ENCODE data around the gene SFXN3.

Gene SFXN3

DNA sequence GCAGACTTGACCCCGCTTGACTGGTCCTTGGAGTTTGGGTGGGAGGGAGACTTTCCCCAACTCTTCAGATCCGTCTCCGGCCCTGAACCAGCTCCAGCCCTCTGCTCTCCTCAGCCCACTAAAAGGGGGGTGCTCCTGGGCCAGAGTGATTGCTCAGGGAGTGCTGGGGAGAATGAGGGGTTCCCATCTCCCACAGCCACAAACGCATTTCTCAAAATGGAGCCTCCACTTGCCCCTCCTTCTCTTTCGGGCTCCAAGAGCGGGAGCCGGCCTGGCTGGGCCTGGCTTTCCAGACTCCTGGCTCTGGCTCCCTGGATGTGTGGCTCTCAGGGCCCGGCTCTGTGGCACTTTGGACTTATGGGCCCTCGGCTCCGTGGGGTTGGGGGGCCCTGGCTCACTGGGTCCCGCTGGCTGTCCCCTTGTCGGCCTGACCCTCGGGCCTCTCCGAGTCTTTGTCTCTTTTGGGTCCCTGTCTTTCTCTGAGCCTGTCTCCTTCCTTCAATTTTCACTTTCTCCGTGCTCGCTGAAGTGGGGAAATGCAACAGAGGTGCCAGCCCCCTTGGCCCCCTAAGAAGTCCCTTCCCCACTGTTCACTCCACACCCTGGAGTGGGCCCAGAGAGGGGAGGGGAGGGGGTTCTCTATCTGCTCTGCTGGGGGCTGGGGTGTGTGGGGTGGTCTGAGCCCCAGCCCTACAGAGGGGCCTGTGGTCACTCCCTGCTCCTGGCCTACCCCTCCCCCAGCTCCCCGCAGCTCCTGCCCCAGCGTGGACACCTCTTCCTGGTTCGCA lies 30.7 kb upstream of the SFXN3 start:
- DNase-seq: no peak

DNA sequence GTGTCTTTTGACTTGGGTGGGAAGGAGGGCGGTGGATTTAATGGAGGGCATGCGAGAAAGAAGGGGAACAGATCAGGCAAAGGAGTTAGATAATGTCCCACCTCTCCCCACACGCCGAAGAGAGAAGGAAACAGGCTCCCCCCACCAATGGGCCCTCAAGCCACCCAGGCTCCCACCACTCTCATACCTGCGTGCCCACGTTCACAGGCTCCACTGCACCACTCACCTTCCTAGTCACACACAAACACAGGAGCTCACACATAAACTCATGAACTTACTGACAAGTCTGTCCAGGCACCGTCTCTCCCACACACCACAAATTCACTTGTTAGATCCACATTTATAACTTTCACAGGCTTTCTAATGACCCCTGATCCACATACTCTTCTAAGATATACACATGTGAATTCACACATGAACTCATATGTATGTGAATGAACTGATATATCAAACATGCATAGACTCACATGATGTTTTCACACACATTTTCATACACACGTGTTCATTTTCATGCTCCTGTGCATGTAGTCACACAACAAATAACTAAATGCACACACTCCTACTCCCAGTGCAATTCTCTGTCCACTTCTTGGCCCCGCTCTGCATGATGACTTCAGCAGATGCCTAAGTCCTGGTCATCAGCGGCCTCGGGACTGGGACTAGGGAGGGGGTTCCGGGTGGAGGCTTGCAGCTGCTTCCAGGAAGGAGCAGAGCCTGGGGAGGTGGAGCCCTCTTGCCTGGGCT lies 29.9 kb upstream of the SFXN3 start:
- DNase-seq: no peak

DNA sequence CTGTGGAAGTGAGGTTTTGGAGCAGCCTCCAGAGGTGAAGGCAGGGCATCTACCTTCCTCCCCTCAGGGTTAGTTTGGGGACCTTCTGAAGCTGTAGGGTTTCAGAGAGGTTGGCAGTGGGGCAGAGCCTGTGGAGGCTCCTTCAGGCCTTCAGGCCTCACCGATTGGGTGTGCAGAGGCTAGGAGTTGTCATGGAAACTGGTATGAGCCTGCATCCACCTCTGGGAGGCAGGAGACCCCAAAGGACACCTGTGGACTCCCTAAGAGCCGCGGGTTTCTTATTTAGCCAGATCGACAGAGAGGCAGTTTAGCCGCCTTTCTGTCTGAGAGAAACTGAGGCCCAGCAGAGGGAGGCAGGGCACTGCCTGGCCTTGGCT lies 29.4 kb upstream of the SFXN3 start:
- no peak for DNase-seq

DNA sequence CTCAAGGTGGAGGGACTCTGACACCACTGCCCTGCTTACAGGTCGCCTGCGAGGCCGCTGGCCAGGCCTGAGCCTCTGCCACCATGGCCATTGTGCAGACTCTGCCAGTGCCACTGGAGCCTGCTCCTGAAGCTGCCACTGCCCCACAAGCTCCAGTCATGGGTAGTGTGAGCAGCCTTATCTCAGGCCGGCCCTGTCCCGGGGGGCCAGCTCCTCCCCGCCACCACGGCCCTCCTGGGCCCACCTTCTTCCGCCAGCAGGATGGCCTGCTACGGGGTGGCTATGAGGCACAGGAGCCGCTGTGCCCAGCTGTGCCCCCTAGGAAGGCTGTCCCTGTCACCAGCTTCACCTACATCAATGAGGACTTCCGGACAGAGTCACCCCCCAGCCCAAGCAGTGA lies 28.6 kb upstream of the SFXN3 start:
- DNase-seq: no peak

DNA sequence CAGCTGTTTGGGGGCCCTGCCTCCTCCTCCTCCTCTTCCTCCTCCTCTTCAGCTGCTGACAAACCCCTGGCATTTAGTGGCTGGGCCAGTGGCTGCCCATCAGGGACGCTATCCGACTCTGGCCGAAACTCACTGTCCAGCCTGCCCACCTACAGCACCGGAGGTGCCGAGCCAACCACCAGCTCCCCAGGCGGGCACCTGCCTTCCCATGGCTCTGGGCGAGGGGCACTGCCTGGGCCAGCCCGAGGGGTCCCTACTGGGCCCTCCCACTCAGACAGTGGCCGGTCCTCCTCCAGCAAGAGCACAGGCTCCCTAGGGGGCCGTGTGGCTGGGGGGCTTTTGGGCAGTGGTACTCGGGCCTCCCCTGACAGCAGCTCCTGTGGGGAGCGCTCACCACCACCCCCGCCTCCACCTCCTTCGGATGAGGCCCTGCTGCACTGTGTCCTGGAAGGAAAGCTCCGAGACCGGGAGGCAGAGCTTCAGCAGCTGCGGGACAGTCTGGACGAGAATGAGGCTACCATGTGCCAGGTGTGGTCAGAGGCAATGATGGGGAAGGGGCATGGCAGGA lies 27.3 kb upstream of the SFXN3 start:
- DNase-seq: no peak

DNA sequence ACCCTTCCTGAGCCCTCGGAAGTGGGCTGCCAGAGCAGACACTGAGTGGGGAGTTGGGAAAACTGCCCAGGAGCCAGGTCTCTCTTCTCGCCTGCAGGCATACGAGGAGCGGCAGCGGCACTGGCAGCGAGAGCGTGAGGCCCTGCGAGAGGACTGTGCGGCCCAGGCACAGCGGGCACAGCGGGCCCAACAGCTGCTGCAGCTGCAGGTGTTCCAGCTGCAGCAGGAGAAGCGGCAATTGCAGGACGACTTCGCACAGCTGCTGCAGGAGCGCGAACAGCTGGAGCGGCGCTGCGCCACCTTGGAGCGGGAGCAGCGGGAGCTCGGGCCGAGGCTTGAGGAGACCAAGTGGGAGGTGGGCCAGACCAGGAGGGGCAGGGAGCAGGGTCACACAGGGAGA lies 25.7 kb upstream of the SFXN3 start:
- no peak for DNase-seq

DNA sequence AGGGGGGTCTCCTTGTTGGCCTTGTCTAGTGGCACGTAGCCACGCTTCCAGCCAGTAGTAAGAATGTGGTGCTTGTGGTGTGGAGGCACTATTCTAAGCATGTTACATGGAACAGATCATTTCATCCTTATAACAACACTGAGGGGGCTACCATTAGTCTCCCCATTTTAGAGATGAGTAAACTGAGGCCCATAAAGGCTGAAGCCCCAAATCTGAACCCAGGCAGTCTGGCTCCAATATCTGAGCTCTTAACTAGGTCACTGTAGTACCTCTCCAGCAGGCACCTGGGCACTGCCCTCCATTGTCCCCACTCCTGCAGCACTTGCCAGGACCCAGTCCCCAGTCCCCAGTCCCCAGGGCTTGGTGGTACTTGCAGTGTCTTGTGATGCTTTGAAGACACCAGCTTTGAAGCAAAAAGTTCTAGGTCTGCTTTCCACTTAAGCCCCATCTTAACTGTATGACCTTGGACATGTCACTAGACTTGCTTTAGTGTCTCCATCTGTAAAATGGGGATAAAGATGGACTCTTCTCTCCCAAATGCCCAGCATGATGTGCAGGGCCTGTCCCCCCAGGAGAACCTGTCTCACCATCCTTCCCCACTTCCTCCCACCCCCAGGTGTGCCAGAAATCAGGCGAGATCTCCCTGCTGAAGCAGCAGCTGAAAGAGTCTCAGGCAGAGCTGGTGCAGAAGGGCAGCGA lies 25.0 kb upstream of the SFXN3 start:
- no peak for DNase-seq

DNA sequence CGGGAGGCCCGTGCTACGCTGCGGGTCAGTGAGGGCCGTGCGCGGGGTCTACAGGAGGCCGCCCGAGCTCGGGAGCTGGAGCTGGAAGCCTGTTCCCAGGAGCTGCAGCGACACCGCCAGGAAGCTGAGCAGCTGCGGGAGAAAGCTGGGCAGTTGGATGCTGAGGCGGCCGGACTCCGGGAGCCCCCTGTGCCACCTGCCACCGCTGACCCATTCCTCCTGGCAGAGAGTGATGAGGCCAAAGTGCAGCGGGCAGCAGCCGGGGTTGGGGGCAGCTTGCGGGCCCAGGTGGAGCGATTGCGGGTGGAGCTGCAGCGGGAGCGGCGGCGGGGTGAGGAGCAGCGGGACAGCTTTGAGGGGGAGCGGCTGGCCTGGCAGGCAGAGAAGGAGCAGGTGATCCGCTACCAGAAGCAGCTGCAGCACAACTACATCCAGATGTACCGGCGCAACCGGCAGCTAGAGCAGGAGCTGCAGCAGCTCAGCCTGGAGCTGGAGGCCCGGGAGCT lies 24.4 kb upstream of the SFXN3 start:
- DNase-seq: no peak

DNA sequence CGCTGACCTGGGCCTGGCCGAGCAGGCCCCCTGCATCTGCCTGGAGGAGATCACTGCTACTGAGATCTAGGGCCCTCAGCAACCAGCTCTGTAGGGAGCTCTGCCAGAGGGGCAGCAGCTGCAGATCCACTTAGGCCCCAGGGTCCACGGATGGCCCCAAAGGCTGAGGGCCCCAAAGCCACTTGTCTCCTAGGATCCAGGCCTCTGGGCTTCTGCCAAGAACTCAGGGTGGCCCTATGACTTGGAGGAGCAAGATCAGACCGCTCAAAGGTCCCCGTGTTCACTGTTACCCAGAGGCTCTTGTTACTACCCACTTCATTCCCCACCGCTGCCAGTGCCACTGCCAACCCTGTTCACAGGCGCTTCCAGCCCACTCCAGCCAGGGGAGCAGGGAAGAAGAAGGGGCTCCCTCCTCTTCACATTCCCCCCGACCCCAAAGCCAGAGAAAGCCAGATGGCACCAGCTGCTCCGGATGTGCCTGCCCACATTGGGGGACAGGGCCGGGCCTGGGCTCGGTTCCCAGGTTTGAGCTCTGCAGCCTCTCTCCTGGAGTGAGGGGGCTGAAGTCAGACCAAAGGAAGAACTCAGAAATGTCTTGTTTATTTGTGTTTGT lies 23.8 kb upstream of the SFXN3 start:
- DNase-seq: no peak

DNA sequence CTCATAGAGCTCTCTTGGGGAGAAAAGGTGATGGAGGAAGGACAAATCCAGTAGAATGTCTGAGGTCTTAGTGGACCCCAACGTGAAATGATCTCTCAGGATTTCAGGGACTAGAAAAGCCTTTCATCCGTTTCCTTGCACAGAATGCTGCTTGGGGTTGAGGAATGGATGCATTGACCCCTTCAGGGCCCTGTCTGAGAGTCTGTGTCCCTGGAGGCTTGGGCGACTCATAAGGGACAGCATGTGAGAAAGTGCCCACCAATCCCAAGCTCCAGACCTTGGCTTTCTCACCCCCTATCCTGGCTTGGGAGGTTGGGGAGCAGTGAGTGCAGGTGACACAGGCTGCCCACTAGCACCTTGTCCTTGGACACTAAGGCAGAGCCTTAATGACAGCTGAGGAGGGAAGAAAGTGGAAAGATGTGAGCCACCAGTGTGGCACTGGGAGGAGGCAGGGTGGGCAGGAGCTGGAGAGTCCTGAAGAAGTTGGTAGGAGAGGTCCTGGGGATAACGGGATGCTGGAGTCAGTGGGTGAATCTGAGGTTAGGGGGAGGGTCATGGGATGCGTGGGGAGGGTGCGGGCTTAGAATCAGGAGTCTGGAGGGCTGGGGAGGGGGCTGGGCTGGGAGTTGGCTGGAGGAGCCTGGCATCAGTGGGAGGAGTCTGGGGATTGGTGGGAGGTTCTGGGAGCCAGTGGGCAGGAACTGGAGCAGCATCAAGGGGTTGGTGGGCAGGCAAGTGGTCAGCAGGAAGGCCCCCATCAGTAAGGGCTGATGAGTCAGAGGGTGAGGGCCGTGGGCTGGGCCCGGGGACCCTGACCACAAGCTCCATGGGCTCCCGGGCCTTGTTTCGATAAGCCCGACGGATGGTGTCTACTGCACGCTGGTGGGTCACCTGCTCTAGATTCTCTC lies 22.9 kb upstream of the SFXN3 start:
- DNase-seq: no peak

DNA sequence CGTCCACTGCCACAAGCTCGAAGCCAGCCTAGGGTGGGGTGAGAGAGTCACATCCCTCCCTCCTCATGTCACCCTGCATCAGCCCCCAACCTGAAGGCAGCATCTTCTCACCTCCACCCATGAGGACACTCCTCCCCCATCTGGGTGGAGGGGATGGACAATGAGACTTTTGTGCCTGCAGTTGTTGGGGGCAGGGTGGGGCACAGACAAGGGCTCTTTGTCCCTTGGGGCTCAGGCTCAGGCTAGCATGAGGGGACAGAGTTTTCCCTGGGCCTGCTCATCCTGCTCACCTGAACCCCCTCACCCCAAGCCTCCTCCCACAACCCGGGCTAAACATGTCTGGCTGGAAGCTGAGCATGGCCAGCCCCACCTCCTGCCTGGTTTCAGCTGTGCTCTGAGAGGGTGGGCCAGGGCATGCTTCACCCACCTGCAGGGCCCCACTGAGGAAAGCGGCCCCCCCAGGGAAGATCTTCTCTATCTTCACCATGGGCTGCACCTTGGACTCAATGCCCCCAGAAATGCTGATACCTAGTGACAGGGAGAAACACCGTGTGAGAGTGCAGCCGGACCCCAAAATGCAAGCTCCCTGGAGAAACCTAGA lies 22.1 kb upstream of the SFXN3 start:
- DNase-seq: no peak

DNA sequence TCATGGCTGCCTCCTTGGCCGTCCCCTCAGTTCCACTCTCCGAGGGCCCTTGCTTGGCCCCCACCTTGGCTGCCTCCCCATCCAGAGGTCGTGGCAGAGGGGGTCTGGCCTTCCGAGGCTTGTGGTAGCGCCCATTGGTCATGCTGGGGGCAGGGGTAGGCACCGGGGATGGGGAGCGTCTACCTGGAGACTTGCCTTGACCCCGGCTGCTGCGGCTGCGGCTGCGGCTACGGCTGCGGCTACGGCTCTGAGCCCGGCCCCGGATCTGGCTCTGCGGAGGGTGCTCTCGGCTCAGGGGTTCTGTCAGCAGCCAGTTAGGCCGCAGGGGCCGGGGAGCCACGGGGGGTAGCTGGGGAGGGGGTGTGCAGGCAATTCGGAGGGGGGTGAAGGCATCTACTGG lies 20.7 kb upstream of the SFXN3 start:
- no peak for DNase-seq

DNA sequence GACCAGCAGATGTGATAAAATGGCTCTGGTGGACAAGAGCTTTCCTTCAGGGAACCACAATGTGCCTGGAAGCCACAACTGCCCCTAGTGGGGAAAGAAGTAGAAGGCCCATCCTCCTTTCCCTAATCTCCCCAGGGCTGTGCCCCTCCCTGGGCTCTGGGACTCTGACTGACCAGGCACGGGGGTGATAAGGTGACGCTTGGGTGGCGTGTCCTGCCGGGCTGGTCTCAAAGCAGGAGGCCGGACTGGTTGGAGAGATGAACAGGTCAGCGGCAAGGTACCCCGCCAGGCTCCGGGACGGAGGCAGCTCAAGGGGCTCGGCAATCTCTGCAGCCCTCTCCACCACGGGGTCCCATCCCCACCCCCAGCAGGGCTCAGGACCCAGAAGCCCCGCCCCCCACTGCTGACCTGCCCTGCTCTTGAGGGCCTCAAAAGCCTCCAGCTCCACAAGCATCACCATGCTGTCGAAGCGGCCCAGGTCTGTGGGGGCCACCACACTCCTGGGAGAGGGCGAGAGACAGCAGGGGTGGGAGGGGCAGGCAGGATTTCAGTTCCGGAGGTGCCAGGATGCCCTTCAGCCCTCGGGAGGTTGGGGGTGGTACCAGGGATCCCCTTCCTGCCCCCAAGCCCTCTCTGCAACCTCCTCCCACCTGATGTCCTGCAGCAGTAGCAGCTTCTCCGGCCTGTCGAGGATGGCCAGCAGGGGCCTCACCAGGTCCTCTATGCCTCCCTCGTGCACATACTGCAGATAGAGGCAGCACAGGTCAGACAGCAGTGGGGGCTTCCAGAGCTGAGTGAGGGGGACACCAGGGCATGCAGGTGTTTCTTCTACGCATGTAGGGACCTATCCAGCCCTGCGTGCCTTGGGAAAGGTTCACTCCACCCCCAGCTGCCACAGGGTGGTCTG lies 19.3 kb upstream of the SFXN3 start:
- no peak for DNase-seq

DNA sequence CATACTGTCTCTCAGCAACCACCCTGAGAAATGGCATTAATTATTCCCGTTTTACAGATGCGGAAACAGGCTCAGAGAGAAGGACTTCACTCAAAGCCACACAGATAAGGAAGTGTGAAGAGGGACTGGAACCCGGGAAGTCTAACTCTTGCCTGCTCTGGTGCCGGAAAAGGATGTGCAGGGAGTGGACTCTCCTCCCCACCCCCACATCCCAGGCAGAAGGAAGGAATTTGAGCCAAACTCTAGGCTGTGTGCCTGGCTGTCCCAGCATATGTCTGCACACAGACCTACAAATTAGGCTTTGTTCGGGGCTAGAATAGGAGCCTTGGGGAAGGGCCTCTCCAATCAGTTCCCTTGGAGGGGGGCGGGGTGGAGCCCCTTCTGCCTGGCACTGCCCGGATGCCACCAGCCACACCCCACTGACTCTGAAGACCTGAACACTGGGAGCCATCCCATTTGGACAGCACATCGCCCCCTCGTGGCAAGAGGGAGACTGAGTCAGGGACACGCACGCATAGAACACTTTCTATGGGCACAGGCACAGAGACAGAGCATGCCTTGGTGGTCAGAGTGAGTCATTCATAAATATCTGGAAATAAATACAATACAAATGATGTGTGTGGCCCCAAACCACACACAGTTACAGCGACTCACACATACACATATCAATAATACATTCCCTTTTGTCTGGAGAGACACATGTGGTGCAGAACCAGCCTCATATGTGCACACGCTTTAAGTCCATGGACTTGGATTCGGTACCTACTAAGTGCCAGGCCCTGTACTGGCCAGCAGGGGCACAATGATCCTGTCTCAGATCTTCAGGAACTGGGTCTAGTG lies 18.3 kb upstream of the SFXN3 start:
- DNase-seq: peak; percentile 2

DNA sequence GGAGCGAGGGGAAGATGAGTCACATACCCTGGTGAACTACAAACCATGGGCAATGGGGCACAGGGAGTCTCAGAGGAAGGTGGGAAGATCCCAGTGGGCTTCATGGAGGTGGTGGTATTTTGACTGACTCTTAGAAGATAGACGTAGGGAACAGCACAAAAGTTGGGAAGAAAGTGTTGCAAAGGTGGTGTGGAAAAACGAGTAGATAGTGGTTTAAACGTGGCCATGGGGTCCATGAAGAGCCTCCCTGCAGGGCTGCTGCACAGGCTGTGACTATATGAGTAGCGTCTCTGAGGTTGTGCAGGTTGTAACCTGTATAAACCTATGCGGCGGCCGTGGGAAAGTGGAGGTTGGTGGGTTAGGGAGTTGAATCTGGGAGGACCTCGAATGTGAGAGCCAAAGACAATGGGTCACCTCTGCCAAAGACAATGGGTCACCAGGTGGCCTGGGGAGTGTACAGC lies 17.6 kb upstream of the SFXN3 start:
- no peak for DNase-seq

DNA sequence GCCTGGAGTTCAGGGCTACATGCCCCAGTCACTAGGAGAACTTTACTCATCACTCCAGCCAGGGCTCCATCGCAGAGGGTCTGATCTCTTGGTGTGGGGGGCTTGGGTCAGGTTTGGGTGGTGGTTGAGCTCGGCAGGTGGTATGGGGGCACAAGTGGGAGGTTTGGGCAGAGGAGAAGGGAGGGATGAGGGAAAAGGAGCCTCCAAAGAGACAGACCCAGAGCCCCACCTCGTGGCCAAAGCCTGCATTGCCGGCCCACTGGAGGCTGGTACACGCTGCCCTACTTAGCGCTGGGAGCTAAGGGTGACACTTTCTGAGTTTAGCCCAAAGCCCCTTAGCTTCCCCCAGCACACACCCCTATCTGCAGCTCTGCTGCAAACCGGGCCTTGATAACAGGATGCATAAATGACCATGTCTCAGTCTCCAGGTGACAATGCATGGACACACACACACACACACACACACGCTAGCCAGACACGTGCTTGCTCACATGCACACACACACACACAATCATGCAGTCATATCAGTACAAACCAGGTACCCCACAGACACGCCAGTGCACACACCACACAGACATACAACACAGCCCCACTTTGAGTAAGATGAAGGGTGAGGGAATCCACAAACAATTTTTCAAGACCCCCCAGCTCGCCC lies 16.7 kb upstream of the SFXN3 start:
- DNase-seq: peak; percentile 0

DNA sequence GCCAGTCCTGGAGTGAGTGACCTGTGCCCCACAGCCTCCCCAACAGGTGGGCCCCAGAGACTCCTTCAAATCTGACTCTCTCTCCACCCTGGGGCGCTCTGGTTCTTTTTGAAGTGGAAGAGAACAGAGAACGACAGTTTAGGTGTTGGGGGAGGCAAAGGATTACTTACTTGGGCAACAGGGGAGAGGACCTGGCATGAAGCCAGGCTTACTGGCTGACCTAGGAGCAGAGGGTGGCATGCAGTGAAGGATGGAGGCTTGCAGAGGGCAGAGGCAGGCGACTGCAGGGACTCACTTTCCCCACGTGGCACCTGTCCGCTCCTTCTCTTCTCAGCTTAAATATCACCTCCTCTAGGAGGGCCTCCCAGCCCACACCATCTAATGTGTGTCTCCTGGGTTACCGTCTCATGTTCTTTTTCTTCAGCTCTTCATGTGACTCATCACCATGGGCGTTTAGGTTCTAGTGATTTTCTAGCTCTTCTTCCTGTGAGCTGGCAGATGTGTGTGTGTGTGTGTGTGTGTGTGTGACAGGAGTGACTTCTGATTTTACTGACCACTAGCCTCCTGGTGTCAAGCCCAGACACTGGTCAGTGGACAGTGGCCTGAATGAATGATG lies 16.0 kb upstream of the SFXN3 start:
- DNase-seq: no peak

DNA sequence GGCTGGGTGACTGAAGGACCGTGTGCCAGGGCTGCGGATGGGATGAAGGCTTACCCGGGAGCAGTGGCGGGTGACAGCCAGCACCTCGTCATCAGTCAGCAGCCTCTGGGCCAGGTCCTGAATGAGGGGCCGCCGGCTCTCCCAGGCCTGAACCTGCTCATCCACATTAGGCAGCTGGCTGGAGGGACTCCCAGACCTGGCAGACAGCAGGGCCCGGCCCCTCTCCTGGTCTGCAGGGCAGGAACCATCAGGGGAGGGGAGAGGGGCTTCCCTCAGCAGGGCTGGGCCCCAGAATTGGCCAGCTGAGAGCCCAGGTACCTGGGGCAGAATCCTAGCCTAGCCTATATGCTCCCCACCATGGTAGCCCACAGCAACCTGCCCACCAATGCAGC lies 15.5 kb upstream of the SFXN3 start:
- no peak for DNase-seq
